ENCODE results near the gene MBNL1.

GRCh38 chr3:152477422-152477821, 208.7 kb downstream of the MBNL1 start:
- TF ChIP-seq CTCF (IDR thresholded peaks at IDR 0.05) = no peak
- TF ChIP-seq POLR2A (IDR thresholded peaks at IDR 0.05) = no peak
